HCT116 (cell line): ENCODE results near the gene PLD1. TPM values are rescaled to one million over a fixed set of nuclear protein-coding genes. Genes with fewer than 3 reads are reported as not detected.

ENCODE experiments used
- ATAC-seq: fragments of 200-7000 bp; cut with Tn5 transposase; 2 replicates; pipeline ENCODE4 v1.9.1; 2020; ENCODE audit warnings: mild to moderate bottlenecking, moderate library complexity
- BruUV-seq: library from RNA; stranded (reverse); fragments of 400-500 nt; replicated peaks from 2 replicates; lab custom pipeline; 2021; lab: Mats Ljungman, UMichigan
- CTCF ChIA-PET: fragments of 300-600 bp; sonication (Branson Sonifier 250); formaldehyde crosslinking; loops from one replicate; lab custom pipeline; 2021; ENCODE audit warnings: antibody characterized with exemption; lab: Charles Lee
- POLR2A ChIA-PET: fragments of 300-600, 350-600 bp; sonication (Branson Sonifier 250); formaldehyde crosslinking; loops from one replicate; lab custom pipeline; 2021; ENCODE audit warnings: antibody characterized with exemption; lab: Charles Lee
- RAD21 ChIA-PET, 2 experiments: fragments of 300-600 bp; sonication (Branson Sonifier 250); formaldehyde crosslinking; loops; one replicate each; lab custom pipeline; 2023; ENCODE audit warnings: low total read pairs in 2 of 2; ENCODE audit not compliant: uncharacterized antibody in 2 of 2, unreplicated experiment in 2 of 2, low non-redundant PET in 1 of 2; lab: Charles Lee
- DNase-seq: peaks from one replicate; pipeline ENCODE4 v3.0.0-alpha.2; 2010; ENCODE audit warnings: low read depth, low spot score
- H2AFZ ChIP-seq: fragments of 200-600 bp; shearing (Covaris generic), sonication (generic); 2 replicates; pipeline ENCODE4 v1.6.1; 2017; ENCODE audit warnings: low read depth, mixed run types, mixed read lengths, antibody characterized with exemption, low read length; ENCODE audit not compliant: poor library complexity, severe bottlenecking
- H3K27ac ChIP-seq: 2 replicates; pipeline ENCODE4 v1.5.1; 2012; ENCODE audit warnings: low read depth, low read length
- H3K27me3 ChIP-seq: fragments of 200-600 bp; sonication (generic); 2 replicates; pipeline ENCODE4 v1.6.1; 2016; ENCODE audit warnings: mixed run types, low read length, mixed read lengths; ENCODE audit not compliant: insufficient read depth
- H3K36me3 ChIP-seq, 2 experiments: fragments of 200-500 bp in 1 of 2; fragments of 200-600 bp in 1 of 2; sonication (Bioruptor generic) in 1 of 2; sonication (generic) in 1 of 2; 2 replicates each; pipeline versions ENCODE4 v1.5.1 to v1.6.1; 2014 to 2016; ENCODE audit warnings: low read length in 2 of 2, inconsistent platforms in 1 of 2, mixed read lengths in 1 of 2, mixed run types in 1 of 2; ENCODE audit not compliant: insufficient read depth in 2 of 2, control insufficient read depth in 1 of 2
- H3K4me1 ChIP-seq, 2 experiments: fragments of 200-600 bp in 1 of 2; sonication (generic) in 1 of 2; 2 replicates each; pipeline versions ENCODE4 v1.5.1 to v1.6.1; 2012 to 2017; ENCODE audit warnings: low read length in 2 of 2, inconsistent platforms in 1 of 2, mild to moderate bottlenecking in 1 of 2, mixed read lengths in 1 of 2, mixed run types in 1 of 2, moderate library complexity in 1 of 2; ENCODE audit not compliant: insufficient read depth in 2 of 2, control insufficient read depth in 1 of 2
- H3K4me2 ChIP-seq: fragments of 200-600 bp; sonication (generic); 2 replicates; pipeline ENCODE4 v1.6.1; 2017; ENCODE audit warnings: mixed run types, low read length, mixed read lengths
- H3K4me3 ChIP-seq, 2 experiments: fragments of 200-600 bp in 1 of 2; sonication (generic) in 1 of 2; replicated peaks in 1 of 2; 2 replicates each; pipeline ENCODE4 v1.5.1; 2011 to 2016; ENCODE audit warnings: low read length in 2 of 2, control low read depth in 1 of 2, low read depth in 1 of 2, mild to moderate bottlenecking in 1 of 2, mixed read lengths in 1 of 2, mixed run types in 1 of 2
- H3K79me2 ChIP-seq: fragments of 200-600 bp; sonication (generic); 2 replicates; pipeline ENCODE4 v1.6.1; 2017; ENCODE audit warnings: mild to moderate bottlenecking, mixed run types, low read length, moderate library complexity, mixed read lengths; ENCODE audit not compliant: insufficient read depth
- H3K9ac ChIP-seq: fragments of 200-600 bp; sonication (generic); 2 replicates; pipeline ENCODE4 v1.6.1; 2016; ENCODE audit warnings: low read length, mixed read lengths
- H3K9me2 ChIP-seq: fragments of 200-600 bp; sonication (generic), shearing (Covaris generic); 2 replicates; pipeline ENCODE4 v1.6.1; 2017; ENCODE audit warnings: mixed run types, mild to moderate bottlenecking, moderate library complexity; ENCODE audit not compliant: insufficient read depth
- H3K9me3 ChIP-seq, 2 experiments: fragments of 200-500 bp in 1 of 2; fragments of 200-600 bp in 1 of 2; sonication (Bioruptor generic) in 1 of 2; sonication (generic) in 1 of 2; 2 replicates each; pipeline ENCODE4 v1.6.1; 2014 to 2017; ENCODE audit warnings: low read length in 2 of 2, mixed read lengths in 2 of 2, inconsistent platforms in 1 of 2, low read depth in 1 of 2, mild to moderate bottlenecking in 1 of 2, mixed run types in 1 of 2, moderate library complexity in 1 of 2; ENCODE audit not compliant: control insufficient read depth in 1 of 2, insufficient read depth in 1 of 2
- H4K20me1 ChIP-seq: fragments of 200-600 bp; sonication (generic), shearing (Covaris generic); 2 replicates; pipeline ENCODE4 v1.6.1; 2017; ENCODE audit warnings: mixed run types, mild to moderate bottlenecking, moderate library complexity; ENCODE audit not compliant: insufficient read depth
- ELF1 ChIP-seq: IDR thresholded peaks from 2 replicates; pipeline ENCODE4 v1.6.1; 2012; ENCODE audit warnings: low read depth, borderline replicate concordance
- EZH2 ChIP-seq: fragments of 200-600 bp; sonication (generic); IDR thresholded peaks from 2 replicates; pipeline ENCODE4 v1.6.1; 2017; ENCODE audit warnings: antibody characterized with exemption, mixed run types
- EZH2phosphoT487 ChIP-seq: fragments of 200-600 bp; IDR thresholded peaks from 2 replicates; pipeline ENCODE4 v1.6.1; 2018; ENCODE audit warnings: antibody characterized with exemption, borderline replicate concordance
- FOSL1 ChIP-seq: IDR thresholded peaks from 2 replicates; pipeline ENCODE4 v1.6.1; 2012; ENCODE audit warnings: low read depth
- POLR2A ChIP-seq: IDR thresholded peaks from 2 replicates; pipeline ENCODE4 v1.7.0; 2011; ENCODE audit warnings: borderline replicate concordance; ENCODE audit not compliant: insufficient read depth, insufficient read length; ENCODE audit errors: extremely low read depth
- SIN3A ChIP-seq: IDR thresholded peaks from 2 replicates; pipeline ENCODE4 v1.6.1; 2012; ENCODE audit warnings: low read depth
- YY1 ChIP-seq: IDR thresholded peaks from 2 replicates; pipeline ENCODE4 v1.6.1; 2011; ENCODE audit warnings: low read length, low read depth, moderate library complexity, mild to moderate bottlenecking; ENCODE audit not compliant: insufficient replicate concordance; ENCODE audit errors: extremely low read depth
- ZFX ChIP-seq: fragments of 450-650 bp; IDR thresholded peaks from 2 replicates; pipeline ENCODE4 v1.6.1; 2017
- ZNF274 ChIP-seq: fragments of 200-500 bp; sonication (Bioruptor generic); IDR thresholded peaks from 2 replicates; pipeline ENCODE4 v1.6.1; 2014; ENCODE audit warnings: mild to moderate bottlenecking, low read depth, low read length, inconsistent platforms
- intact Hi-C: fragments of 100-400 bp; cut with micrococcal nuclease; formaldehyde crosslinking; loops from 2 replicates; pipeline ENCODE4 v1.10.0; 2022
- total RNA-seq: library from RNA; stranded (reverse); gene quantifications from one replicate; pipeline ENCODE4 v1.2.1, GENCODE V29; 2021; ENCODE audit not compliant: unreplicated experiment
- TF ChIP-seq, protein P1 (sequence below): IDR thresholded peaks from 2 replicates; pipeline ENCODE4 v1.6.1; 2011; ENCODE audit warnings: mild to moderate bottlenecking, low read length, moderate library complexity; ENCODE audit not compliant: insufficient replicate concordance; ENCODE audit errors: extremely low read depth
- TF ChIP-seq, protein P2 (sequence below): IDR thresholded peaks from 2 replicates; pipeline ENCODE4 v1.6.1; 2012

Gene PLD1
- total RNA-seq, 1 experiment from 2014 or later = 8.4 TPM

DNA sequence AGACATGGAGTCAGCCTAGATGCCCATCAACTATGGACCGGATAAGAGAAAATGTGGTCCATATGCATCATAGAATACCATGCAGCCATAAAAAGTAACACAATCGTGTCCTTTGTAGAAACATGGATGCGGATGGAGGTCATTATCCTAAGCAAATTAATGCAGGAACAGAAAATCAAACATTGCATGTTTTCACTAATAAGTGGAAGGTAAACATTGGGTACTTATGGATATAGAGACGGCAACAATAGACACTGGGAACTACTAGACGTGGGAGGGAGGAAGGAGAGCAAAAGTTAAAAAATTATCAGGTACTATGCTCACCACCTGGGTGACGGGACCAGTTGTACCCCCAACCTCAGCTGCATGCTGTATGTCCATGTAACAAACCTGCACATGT is 2.5 kb downstream of the PLD1 start:
- H3K79me2 ChIP-seq = no peaks in the 10 kb centered on the region
- intact Hi-C loops = no loop called here
- BruUV-seq = no TSS peak

More for the DNA sequence above, 2.5 kb downstream of the PLD1 start:
- POLR2A ChIA-PET = no interaction called here
- no peak overlapping the region for H2AFZ ChIP-seq
- no peak for ATAC-seq
- H3K36me3 ChIP-seq = no peaks in the 10 kb centered on the region
- H3K4me3 ChIP-seq = no peak overlapping the region
- TF ChIP-seq EZH2 = no peak
- no peak for TF ChIP-seq SIN3A
- no peak for TF ChIP-seq EZH2phosphoT487
- no peak for TF ChIP-seq ELF1
- TF ChIP-seq FOSL1 = no peak
- no peak for TF ChIP-seq ZNF274
- TF ChIP-seq ZFX = no peak
- TF ChIP-seq, protein P1, sequence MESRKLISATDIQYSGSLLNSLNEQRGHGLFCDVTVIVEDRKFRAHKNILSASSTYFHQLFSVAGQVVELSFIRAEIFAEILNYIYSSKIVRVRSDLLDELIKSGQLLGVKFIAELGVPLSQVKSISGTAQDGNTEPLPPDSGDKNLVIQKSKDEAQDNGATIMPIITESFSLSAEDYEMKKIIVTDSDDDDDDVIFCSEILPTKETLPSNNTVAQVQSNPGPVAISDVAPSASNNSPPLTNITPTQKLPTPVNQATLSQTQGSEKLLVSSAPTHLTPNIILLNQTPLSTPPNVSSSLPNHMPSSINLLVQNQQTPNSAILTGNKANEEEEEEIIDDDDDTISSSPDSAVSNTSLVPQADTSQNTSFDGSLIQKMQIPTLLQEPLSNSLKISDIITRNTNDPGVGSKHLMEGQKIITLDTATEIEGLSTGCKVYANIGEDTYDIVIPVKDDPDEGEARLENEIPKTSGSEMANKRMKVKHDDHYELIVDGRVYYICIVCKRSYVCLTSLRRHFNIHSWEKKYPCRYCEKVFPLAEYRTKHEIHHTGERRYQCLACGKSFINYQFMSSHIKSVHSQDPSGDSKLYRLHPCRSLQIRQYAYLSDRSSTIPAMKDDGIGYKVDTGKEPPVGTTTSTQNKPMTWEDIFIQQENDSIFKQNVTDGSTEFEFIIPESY = no peak
- no peak for TF ChIP-seq YY1
- no peak for TF ChIP-seq POLR2A
- TF ChIP-seq, protein P2, sequence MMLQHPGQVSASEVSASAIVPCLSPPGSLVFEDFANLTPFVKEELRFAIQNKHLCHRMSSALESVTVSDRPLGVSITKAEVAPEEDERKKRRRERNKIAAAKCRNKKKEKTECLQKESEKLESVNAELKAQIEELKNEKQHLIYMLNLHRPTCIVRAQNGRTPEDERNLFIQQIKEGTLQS = no peak
- TF ChIP-seq, all 23 proteins: peak for 0
- no peaks in the 10 kb centered on the region; the same call in 1 of the 2 replicates for H3K9me2 ChIP-seq
- no peak overlapping the region for H3K4me2 ChIP-seq
- H3K9me3 ChIP-seq = no peaks in the 10 kb centered on the region
- RAD21 ChIA-PET = no interaction called here
- no peak for DNase-seq
- CTCF ChIA-PET = no interaction called here
- no peak overlapping the region for H3K9ac ChIP-seq
- H3K27ac ChIP-seq = no peak overlapping the region
- H3K27me3 ChIP-seq = no peaks in the 10 kb centered on the region
- peaks cover 8 to 46% of the 10 kb centered on the region in 2 experiments; a peak in 3 of 4 replicates for H3K4me1 ChIP-seq
- no peaks in the 10 kb centered on the region for H4K20me1 ChIP-seq
